GM19240 (cell line): ENCODE measurements around the gene TFCP2L1.
"Not testable (repeated sequence)": the region's sequence is repeated elsewhere in the genome, so short reads cannot be mapped to it uniquely, and the experiment has no call there.

Source experiments
- DNase-seq: peaks from one replicate; pipeline ENCODE4 v3.0.0; 2011; ENCODE audit warnings: low spot score; ENCODE audit not compliant: insufficient read length

Gene TFCP2L1

GRCh38 chr2:121272596-121272995 is 12.4 kb downstream of the TFCP2L1 start:
- DNase-seq, result no peak

- DNase-seq, result not testable (repeated sequence)
These were observed 15.6 kb downstream of the TFCP2L1 start for GRCh38 chr2:121269436-121269835.

GRCh38 chr2:121266543-121267106 is 18.4 kb downstream of the TFCP2L1 start:
- no peak for DNase-seq

- DNase-seq, result no peak
These were observed 20.8 kb downstream of the TFCP2L1 start for GRCh38 chr2:121263996-121264715.

DNA sequence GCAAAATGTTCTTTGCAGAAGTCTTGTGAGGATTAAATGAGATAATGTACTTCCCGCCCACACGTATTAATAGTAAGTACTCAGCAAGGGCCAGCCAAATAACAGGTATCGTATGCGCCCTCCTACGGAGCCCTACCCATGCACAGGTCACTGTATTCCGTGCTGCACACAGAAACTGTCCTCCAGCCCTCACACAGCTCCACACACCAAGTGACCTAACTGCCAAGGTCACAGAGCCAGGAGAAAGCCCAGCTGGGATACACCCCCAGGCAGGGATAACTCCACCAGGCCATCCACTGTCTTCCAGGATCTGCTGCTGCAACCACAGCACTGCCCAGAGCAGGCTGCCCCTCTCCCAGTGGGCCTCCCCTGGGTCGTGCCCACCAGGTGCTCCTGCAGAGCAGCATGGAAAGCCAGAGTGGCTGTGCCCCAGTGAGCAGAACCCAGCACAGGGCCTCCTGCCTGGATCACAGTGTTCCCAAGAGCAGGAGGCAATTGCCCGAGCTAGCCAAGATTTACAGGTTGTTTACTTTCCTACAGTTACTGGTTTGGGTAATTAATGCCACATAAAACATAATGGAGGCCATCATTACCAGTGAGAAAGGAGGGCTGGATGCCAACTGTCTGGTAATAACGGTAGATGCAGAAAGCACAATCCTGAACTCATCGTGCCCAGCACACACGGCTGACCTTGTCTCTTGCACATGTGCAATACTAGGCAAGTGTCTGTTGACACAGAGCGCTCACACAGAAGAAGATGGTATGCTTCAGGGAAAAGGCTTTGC is 24.4 kb downstream of the TFCP2L1 start:
- no peak for DNase-seq

- no peak for DNase-seq
These were observed 27.0 kb downstream of the TFCP2L1 start for GRCh38 chr2:121258051-121258450.

- DNase-seq, result no peak
These were observed 27.5 kb downstream of the TFCP2L1 start for GRCh38 chr2:121257480-121257840.

DNA sequence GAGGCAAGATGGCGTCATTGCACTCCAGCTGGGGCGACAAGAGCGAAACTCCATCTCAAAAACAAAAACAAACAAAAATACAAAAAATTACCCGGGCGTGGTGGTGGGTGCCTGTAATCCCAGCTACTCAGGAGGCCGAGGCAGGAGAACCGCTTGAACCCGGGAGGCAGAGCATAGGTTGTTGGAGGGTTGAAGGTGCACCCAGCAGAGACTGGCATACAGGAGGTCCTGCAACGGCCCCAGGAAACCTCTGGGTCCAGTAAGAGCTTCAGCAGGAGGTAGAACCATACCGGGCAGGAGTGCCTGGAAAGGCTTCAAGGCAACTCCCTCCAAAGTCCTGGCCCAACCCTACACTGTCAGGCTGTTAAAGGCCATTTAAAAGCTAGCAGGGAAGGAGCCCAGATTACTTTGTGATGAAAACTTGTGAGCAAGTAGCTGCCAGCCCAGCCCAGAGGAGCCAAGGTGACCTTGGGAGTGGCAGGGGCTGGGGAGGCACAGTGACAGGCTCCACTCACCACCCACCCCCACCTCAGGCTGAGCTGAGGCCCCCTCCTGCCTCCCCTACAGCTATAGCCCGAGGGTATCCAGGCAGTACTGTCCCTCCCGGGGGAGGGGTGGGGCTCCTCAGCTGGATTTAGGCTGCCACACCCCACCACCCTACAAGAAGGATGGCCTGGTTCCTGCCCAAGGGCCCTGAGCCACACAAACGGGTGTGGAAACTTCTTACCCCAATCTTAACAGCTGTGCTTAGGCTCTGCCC is 28.1 kb downstream of the TFCP2L1 start:
- no peak for DNase-seq

DNA sequence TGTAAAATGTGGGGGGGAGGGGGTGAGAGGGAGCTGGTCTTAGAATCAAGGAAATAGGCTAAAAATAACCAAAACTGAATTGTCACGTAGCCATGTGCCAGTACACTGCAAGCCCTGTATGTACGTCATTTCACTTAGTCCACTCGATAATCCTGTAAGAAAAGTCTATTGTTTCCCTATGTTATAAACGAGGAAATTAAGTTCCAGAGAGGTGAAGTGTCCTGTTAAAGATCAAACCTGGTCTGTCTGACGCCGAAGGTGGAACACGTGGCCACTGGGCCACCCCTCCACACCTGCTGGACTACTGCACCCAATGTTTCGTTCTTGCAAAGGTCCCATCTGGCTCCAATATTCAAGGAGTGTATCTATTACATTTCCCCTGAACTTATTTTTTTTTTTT is 29.6 kb downstream of the TFCP2L1 start:
- DNase-seq, result no peak

GRCh38 chr2:121254748-121255147 is 30.3 kb downstream of the TFCP2L1 start:
- DNase-seq, result no peak

DNA sequence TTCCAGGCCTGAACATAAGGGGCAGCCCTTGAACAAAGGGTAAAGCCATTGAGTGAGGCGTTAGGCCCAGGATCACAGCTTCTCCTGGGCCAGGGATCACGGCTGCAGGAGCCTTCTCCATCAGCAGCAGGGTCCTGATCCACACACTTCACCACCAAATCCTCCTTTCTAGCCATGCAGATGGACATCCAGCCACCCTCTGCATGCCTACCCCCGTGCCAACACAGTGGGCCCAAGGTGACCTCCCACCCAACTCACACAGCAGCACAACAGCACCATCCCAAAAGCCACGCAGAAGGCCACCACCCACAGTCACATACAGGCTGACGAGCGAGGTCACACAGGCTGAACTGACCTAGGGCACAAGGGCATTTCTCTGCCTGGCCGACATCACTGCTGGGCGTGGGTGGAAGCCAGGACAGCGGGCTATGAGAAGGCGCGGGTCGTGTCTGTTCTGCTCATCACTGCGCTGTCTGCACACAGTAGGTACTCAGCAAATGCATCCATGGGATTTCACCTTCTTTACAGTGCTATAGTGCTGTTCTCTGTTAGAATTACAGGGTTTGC is 31.2 kb downstream of the TFCP2L1 start:
- no peak for DNase-seq

DNA sequence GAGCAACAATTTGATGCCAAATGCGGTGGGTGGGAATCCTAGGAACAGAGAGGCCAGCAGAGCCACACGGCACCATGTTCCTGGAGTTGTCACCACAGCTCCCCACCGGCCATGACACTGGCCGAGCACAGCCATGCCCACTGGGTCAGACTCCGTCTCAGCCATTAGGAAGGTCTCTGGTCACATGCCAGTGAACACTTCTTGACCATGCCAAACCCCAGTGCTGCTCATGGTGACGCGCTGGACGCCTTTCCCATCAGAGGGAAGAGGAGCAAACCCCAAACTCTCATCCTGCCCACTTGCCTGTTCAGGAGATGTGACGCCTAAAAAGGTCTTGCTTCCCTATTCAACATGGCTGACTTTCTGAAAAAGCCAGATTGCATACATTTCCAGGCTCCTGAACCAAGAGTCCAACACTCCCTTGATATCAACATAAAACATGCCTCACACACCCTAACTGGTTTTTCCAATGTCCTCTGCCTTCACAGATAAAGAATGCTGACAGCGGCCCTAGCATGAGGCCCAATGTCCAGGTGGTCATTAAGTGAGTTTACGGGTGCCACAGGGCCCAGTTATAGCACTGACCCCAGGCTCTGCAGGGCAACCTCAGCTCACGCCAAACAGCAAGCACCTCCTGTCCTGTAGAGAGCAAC is 31.9 kb downstream of the TFCP2L1 start:
- DNase-seq, result no peak

DNA sequence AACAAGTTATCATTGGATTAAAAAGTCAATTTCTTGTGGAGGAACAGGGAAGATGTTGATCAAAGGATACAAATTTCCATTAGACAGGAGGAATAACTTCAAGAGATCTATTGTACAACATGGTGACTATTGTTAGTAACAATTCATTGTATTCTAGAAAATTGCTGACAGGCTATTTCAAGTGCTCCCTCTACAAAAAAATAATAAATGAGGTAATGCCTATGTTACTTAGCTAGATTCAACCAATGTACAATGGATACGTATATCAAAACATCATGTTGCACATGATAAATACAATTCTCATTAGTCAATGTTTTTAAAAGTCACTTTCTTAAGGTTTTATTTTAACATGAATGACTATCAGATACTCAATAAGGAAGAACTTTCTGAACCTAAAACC is 33.5 kb downstream of the TFCP2L1 start:
- DNase-seq, result no peak

GRCh38 chr2:121248766-121249343 is 36.1 kb downstream of the TFCP2L1 start:
- DNase-seq, result no peak

GRCh38 chr2:121247971-121248370 is 37.0 kb downstream of the TFCP2L1 start:
- no peak for DNase-seq

- DNase-seq, result no peak
These were observed 37.5 kb downstream of the TFCP2L1 start for GRCh38 chr2:121247534-121247933.

GRCh38 chr2:121246704-121247255 is 38.2 kb downstream of the TFCP2L1 start:
- no peak for DNase-seq

GRCh38 chr2:121245913-121246312 is 39.1 kb downstream of the TFCP2L1 start:
- DNase-seq, result no peak

DNA sequence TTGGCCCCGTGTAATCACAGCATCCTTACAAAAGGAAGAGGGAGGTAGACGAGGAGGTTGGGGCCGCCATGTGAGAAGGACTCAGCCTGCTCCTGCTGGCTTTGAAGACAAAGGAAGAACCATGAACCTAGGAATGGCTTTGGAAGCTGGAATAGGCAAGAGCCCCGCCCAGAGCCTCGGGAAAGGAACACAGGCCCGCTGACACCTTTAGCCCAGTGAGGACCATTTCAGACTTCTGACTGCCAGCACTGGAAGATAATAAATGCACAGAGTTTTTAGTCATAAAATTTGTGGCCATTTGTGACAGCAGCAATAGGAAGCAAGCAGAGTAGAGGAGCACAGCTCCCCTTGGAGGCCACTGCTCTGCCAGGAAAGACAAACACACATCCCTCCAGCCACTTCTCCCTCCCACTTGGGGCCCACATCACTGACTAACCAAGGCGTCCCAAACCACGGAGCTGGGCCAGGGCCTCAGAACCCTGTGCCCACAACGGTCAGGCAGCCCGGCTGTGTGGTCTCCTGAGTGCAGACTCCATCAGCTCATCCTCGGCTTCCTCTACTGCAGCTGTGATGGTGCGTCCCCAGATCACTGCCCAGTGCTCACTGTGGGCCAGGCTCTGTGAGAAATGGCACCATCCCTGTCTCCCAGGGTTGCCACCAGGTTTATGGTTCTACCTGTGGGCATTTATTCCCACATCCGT is 39.7 kb downstream of the TFCP2L1 start:
- no peak for DNase-seq

- DNase-seq, result no peak
These were observed 40.4 kb downstream of the TFCP2L1 start for GRCh38 chr2:121244616-121245015.
